Measurements from ENCODE around the gene VAPB. TPM values are rescaled to one million over a fixed set of nuclear protein-coding genes. Genes with fewer than 3 reads are reported as not detected.

Gene VAPB
- total RNA-seq, 1 donor from 2014 or later: 21.6 TPM

- no peak overlapping the region for H3K4me3 ChIP-seq
- TF ChIP-seq POLR2A (IDR thresholded peaks at IDR 0.05) (no peak), CTCF (IDR thresholded peaks at IDR 0.05) (no peak), POLR2AphosphoS5 (IDR thresholded peaks at IDR 0.05; ENCODE audit: insufficient read depth in 1 of 2, low read depth in 1 of 2) (no peak)
- H3K36me3 ChIP-seq: peaks cover 0 to 7% of the 10 kb centered on the region in 2 donors
- intact Hi-C loops (cut with DNase I): no loop called here
- DNase-seq (ENCODE audit: extremely low spot score in 2 of 2): no peak
- peaks cover 29% of the 10 kb centered on the region for H3K4me1 ChIP-seq
- no peaks in the 10 kb centered on the region for H3K9me3 ChIP-seq
- H3K27ac ChIP-seq: no peak overlapping the region
- no peaks in the 10 kb centered on the region for H3K27me3 ChIP-seq
These were observed 39.3 kb downstream of the VAPB start for GRCh38 chr20:58428364-58428763.

GRCh38 chr20:58429303-58429702, 40.3 kb downstream of the VAPB start:
- Histone ChIP-seq H3K9me3 (no peaks in the 10 kb centered on the region), H3K27ac (no peak overlapping the region), H3K27me3 (no peaks in the 10 kb centered on the region), H3K4me3 (no peak overlapping the region), H3K4me1 (peaks cover 37% of the 10 kb centered on the region), H3K36me3 (peaks cover 0 to 7% of the 10 kb centered on the region in 2 donors)
- DNase-seq (ENCODE audit: extremely low spot score in 2 of 2): no peak
- intact Hi-C loops (cut with DNase I): no loop called here
- TF ChIP-seq POLR2A (IDR thresholded peaks at IDR 0.05): no peak
- TF ChIP-seq CTCF (IDR thresholded peaks at IDR 0.05): no peak
- TF ChIP-seq POLR2AphosphoS5 (IDR thresholded peaks at IDR 0.05; ENCODE audit: insufficient read depth in 1 of 2, low read depth in 1 of 2): no peak

GRCh38 chr20:58431134-58431533, 42.1 kb downstream of the VAPB start:
- intact Hi-C loops (cut with DNase I): no loop called here
- Histone ChIP-seq H3K4me1 (peaks cover 37% of the 10 kb centered on the region), H3K36me3 (peaks cover 0 to 7% of the 10 kb centered on the region in 2 donors), H3K9me3 (no peaks in the 10 kb centered on the region), H3K27ac (no peak overlapping the region), H3K27me3 (no peaks in the 10 kb centered on the region), H3K4me3 (no peak overlapping the region)
- no peak for DNase-seq (ENCODE audit: extremely low spot score in 2 of 2)
- TF ChIP-seq POLR2AphosphoS5 (IDR thresholded peaks at IDR 0.05; ENCODE audit: insufficient read depth in 1 of 2, low read depth in 1 of 2): no peak
- no peak for TF ChIP-seq CTCF (IDR thresholded peaks at IDR 0.05)
- no peak for TF ChIP-seq POLR2A (IDR thresholded peaks at IDR 0.05)

GRCh38 chr20:58432186-58432954, 43.3 kb downstream of the VAPB start:
- Histone ChIP-seq H3K4me1 (peaks cover 37% of the 10 kb centered on the region), H3K36me3 (no peaks in the 10 kb centered on the region), H3K4me3 (no peak overlapping the region), H3K27me3 (no peaks in the 10 kb centered on the region), H3K9me3 (no peaks in the 10 kb centered on the region), H3K27ac (no peak overlapping the region)
- no peak for DNase-seq (ENCODE audit: extremely low spot score in 2 of 2)
- no peak for TF ChIP-seq CTCF (IDR thresholded peaks at IDR 0.05)
- TF ChIP-seq POLR2A (IDR thresholded peaks at IDR 0.05): no peak
- no peak for TF ChIP-seq POLR2AphosphoS5 (IDR thresholded peaks at IDR 0.05; ENCODE audit: insufficient read depth in 1 of 2, low read depth in 1 of 2)
- intact Hi-C loops (cut with DNase I): no loop called here

- H3K27me3 ChIP-seq: no peaks in the 10 kb centered on the region
- no peak overlapping the region for H3K4me3 ChIP-seq
- TF ChIP-seq CTCF (IDR thresholded peaks at IDR 0.05) (no peak), POLR2AphosphoS5 (IDR thresholded peaks at IDR 0.05; ENCODE audit: insufficient read depth in 1 of 2, low read depth in 1 of 2) (no peak), POLR2A (IDR thresholded peaks at IDR 0.05) (no peak)
- no peak overlapping the region for H3K27ac ChIP-seq
- DNase-seq (ENCODE audit: extremely low spot score in 2 of 2): no peak
- H3K36me3 ChIP-seq: no peaks in the 10 kb centered on the region
- intact Hi-C loops (cut with DNase I): no loop called here
- peaks cover 37% of the 10 kb centered on the region for H3K4me1 ChIP-seq
- no peaks in the 10 kb centered on the region for H3K9me3 ChIP-seq
These were observed 44.1 kb downstream of the VAPB start for GRCh38 chr20:58433029-58433647.

Measured in vagina (tissue), 2 donors.